Endothelial cell of umbilical vein (primary cell): ENCODE results near the gene JPH3. TPM values are rescaled to one million over a fixed set of nuclear protein-coding genes. Genes with fewer than 3 reads are reported as not detected.
A peak's percentile ranks its signal among the peaks of the same experiment; 100 is the strongest.

Experiments used
- BruUV-seq: library from RNA; stranded (reverse); fragments of 400-500 nt; replicated peaks from 2 replicates; lab custom pipeline; 2021; lab: Mats Ljungman, UMichigan
- CTCF ChIA-PET: fragments of 300-600, 350-600 bp; sonication (Branson Sonifier 250); formaldehyde crosslinking; loops from one replicate; lab custom pipeline; 2021; ENCODE audit warnings: antibody characterized with exemption, inconsistent platforms; lab: Charles Lee
- POLR2A ChIA-PET: fragments of 300-600, 350-600 bp; sonication (Branson Sonifier 250); formaldehyde crosslinking; loops from one replicate; lab custom pipeline; 2021; ENCODE audit warnings: antibody characterized with exemption, inconsistent platforms; lab: Charles Lee
- DNase-seq: peaks from one replicate; pipeline ENCODE4 v3.0.0-alpha.2; 2011; ENCODE audit warnings: low read depth, low spot score
- FAIRE-seq: peaks from 2 replicates; lab custom pipeline; 2011; peaks lifted over from hg19 to GRCh38; lab: Jason Lieb, UNC
- H2AFZ ChIP-seq: 2 replicates; pipeline ENCODE4 v1.6.0; 2012; ENCODE audit warnings: low read depth, low read length, control low read depth, inconsistent platforms
- H3K27ac ChIP-seq: 2 replicates; pipeline ENCODE4 v1.5.1; 2011; ENCODE audit warnings: low read depth, mild to moderate bottlenecking, control low read depth, low read length, moderate library complexity; ENCODE audit not compliant: insufficient read depth
- H3K27me3 ChIP-seq, 2 experiments: 2 replicates each; pipeline versions ENCODE4 v1.6.0 to v1.6.1; 2011; ENCODE audit warnings: low read length in 2 of 2, mixed read lengths in 1 of 2; ENCODE audit not compliant: control insufficient read depth in 2 of 2, insufficient read depth in 2 of 2
- H3K36me3 ChIP-seq, 2 experiments: 2 replicates in 1 of 2; 3 replicates in 1 of 2; pipeline ENCODE4 v1.5.1; 2011; ENCODE audit warnings: low read length in 2 of 2, mild to moderate bottlenecking in 1 of 2, moderate library complexity in 1 of 2; ENCODE audit not compliant: control insufficient read depth in 2 of 2, insufficient read depth in 2 of 2; ENCODE audit errors: extremely low read depth in 1 of 2
- H3K4me1 ChIP-seq: 3 replicates; pipeline ENCODE4 v1.5.1; 2011; ENCODE audit warnings: mild to moderate bottlenecking, low read length; ENCODE audit not compliant: control insufficient read depth, insufficient read depth; ENCODE audit errors: extremely low read depth
- H3K4me2 ChIP-seq: 2 replicates; pipeline ENCODE4 v1.6.1; 2011; ENCODE audit warnings: low read length, control low read depth, mixed read lengths; ENCODE audit not compliant: insufficient read depth
- H3K4me3 ChIP-seq, 3 experiments: fragments of 200-600 bp in 1 of 3; sonication (generic), shearing (Covaris generic) in 1 of 3; replicated peaks in 1 of 3; 2 replicates each; pipeline ENCODE4 v1.5.1; 2011 to 2016; ENCODE audit warnings: control low read depth in 3 of 3, low read length in 3 of 3, mild to moderate bottlenecking in 2 of 3, inconsistent platforms in 1 of 3, low read depth in 1 of 3, moderate library complexity in 1 of 3; ENCODE audit not compliant: insufficient read depth in 1 of 3
- H3K79me2 ChIP-seq: 2 replicates; pipeline ENCODE4 v1.6.0; 2012; ENCODE audit warnings: low read length, inconsistent platforms; ENCODE audit not compliant: control insufficient read depth, insufficient read depth
- H3K9ac ChIP-seq: replicated peaks from 2 replicates; pipeline ENCODE3; 2011; ENCODE audit warnings: low read length, control low read depth; ENCODE audit not compliant: insufficient read depth; ENCODE audit errors: extremely low read depth
- H3K9me1 ChIP-seq: replicated peaks from 3 replicates; pipeline ENCODE4 v1.6.0; 2011; ENCODE audit warnings: mild to moderate bottlenecking, low read length; ENCODE audit not compliant: control insufficient read depth, insufficient read depth; ENCODE audit errors: extremely low read depth
- H3K9me3 ChIP-seq: replicated peaks from 2 replicates; pipeline ENCODE4 v1.5.1; 2012; ENCODE audit warnings: low read length, inconsistent platforms; ENCODE audit not compliant: control insufficient read depth, insufficient read depth
- H4K20me1 ChIP-seq: replicated peaks from 2 replicates; pipeline ENCODE3; 2011; ENCODE audit warnings: mild to moderate bottlenecking, low read length; ENCODE audit not compliant: control insufficient read depth, insufficient read depth; ENCODE audit errors: extremely low read depth
- FOS ChIP-seq: IDR thresholded peaks from 2 replicates; pipeline ENCODE4 v1.6.1; 2011; ENCODE audit warnings: mild to moderate bottlenecking, low read length, moderate library complexity, borderline replicate concordance; ENCODE audit not compliant: insufficient read depth
- JUN ChIP-seq: IDR thresholded peaks from 2 replicates; pipeline ENCODE4 v1.6.1; 2011; ENCODE audit warnings: borderline replicate concordance, low read depth; ENCODE audit not compliant: insufficient read length, insufficient read depth
- MYC ChIP-seq: IDR thresholded peaks from one replicate; pipeline ENCODE4 v1.6.1; 2011; ENCODE audit warnings: mild to moderate bottlenecking, low read depth, low read length
- POLR2A ChIP-seq: IDR thresholded peaks from 2 replicates; pipeline ENCODE4 v1.6.1; 2012; ENCODE audit warnings: low read depth, mild to moderate bottlenecking, control low read depth, low read length
- POLR2AphosphoS5 ChIP-seq: IDR thresholded peaks from 2 replicates; pipeline ENCODE4 v1.6.1; 2012; ENCODE audit warnings: low read depth, mild to moderate bottlenecking, control low read depth, low read length, moderate library complexity; ENCODE audit not compliant: insufficient read depth
- dilution Hi-C: fragments of 300-500 bp; cut with MboI; formaldehyde crosslinking; loops from one replicate; pipeline ENCODE4 v1.15.0; 2019; ENCODE audit warnings: low sequenced_read_pairs; ENCODE audit not compliant: extremely low pct_ligation_motif_present
- intact Hi-C: fragments of 100-400 bp; cut with micrococcal nuclease; formaldehyde crosslinking; loops from one replicate; pipeline ENCODE4 v1.10.0; 2022
- polyA plus RNA-seq, 4 experiments: library from polyadenylated mRNA; depleted of rRNA in 3 of 4; stranded (reverse) in 3 of 4; unstranded in 1 of 4; fragments of >200 nt; gene quantifications; 2 replicates each; pipeline versions ENCODE4 v1.2.1 to v1.2.3, GENCODE V29; 2011 to 2012; ENCODE audit warnings: missing spikeins in 1 of 4
- total RNA-seq: library from RNA; stranded (reverse); gene quantifications from 2 replicates; pipeline ENCODE4 v1.2.3, GENCODE V29; 2021
- TF ChIP-seq, protein P1 (sequence below), 2 donors: IDR thresholded peaks; 1 replicate in 1 of 2; 2 replicates in 1 of 2; pipeline ENCODE4 v1.5.1; 2011; ENCODE audit warnings: low read length in 2 of 2, mild to moderate bottlenecking in 2 of 2, moderate library complexity in 2 of 2, control low read depth in 1 of 2, inconsistent platforms in 1 of 2, low read depth in 1 of 2; ENCODE audit not compliant: insufficient read depth in 1 of 2; ENCODE audit errors: extremely low read depth in 1 of 2
- TF ChIP-seq, protein P2 (sequence below): IDR thresholded peaks from 2 replicates; pipeline ENCODE4 v1.6.1; 2011; ENCODE audit not compliant: insufficient read depth, insufficient read length

The JPH3 gene
- total and polyA plus RNA-seq, 2 donors (not counting 3 experiments of a cell fraction or from before 2014, with no cell fraction given), result 0.22 to 0.30 TPM

DNA sequence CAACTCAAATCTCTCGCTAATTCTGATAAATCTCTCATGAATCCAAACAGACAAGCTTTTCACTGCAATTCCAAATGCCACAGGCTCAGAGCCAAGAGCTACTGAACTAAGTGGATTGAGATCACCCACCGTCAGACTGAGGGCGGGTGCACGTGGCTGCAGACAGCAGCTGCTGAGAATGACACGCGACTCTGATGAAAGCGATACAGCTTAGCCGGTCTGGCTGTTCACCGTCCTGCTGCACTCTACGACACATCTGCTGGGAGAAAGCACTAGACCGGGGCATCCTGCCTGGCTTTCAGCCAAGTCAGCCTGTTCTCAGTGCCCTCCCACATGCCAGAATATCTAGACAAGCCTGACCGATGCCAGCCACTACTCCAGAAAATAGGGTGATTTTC is 120.9 kb downstream of the JPH3 start:
- BruUV-seq, result no TSS peak
- Histone ChIP-seq H3K27me3 (no peaks in the 10 kb centered on the region), H3K9ac (no peak overlapping the region), H3K27ac (no peak overlapping the region), H3K4me2 (no peak overlapping the region), H3K36me3 (peaks cover 6 to 7% of the 10 kb centered on the region in 2 experiments), H3K9me1 (no peaks in the 10 kb centered on the region), H3K4me1 (peaks cover 6% of the 10 kb centered on the region), H3K4me3 (no peak overlapping the region), H3K9me3 (no peaks in the 10 kb centered on the region), H3K79me2 (no peaks in the 10 kb centered on the region), H2AFZ (no peak overlapping the region), H4K20me1 (no peaks in the 10 kb centered on the region)
- DNase-seq, result peak; percentile 88
- POLR2A ChIA-PET, result no interaction called here
- intact Hi-C loops (no loop called here), dilution Hi-C loops (no loop called here)
- peak; percentile 93 for FAIRE-seq
- CTCF ChIA-PET, result interaction anchor here (0.7 to 1.4 kb wide), 8 partner anchors 12 to 148 kb away, joined by 3 to 15 read pairs (median 3); no protein-coding TSS in a partner anchor
- TF ChIP-seq, protein P1, sequence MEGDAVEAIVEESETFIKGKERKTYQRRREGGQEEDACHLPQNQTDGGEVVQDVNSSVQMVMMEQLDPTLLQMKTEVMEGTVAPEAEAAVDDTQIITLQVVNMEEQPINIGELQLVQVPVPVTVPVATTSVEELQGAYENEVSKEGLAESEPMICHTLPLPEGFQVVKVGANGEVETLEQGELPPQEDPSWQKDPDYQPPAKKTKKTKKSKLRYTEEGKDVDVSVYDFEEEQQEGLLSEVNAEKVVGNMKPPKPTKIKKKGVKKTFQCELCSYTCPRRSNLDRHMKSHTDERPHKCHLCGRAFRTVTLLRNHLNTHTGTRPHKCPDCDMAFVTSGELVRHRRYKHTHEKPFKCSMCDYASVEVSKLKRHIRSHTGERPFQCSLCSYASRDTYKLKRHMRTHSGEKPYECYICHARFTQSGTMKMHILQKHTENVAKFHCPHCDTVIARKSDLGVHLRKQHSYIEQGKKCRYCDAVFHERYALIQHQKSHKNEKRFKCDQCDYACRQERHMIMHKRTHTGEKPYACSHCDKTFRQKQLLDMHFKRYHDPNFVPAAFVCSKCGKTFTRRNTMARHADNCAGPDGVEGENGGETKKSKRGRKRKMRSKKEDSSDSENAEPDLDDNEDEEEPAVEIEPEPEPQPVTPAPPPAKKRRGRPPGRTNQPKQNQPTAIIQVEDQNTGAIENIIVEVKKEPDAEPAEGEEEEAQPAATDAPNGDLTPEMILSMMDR (IDR thresholded peaks at IDR 0.05; ENCODE audit: extremely low read depth in 1 of 2, insufficient read depth in 1 of 2, low read depth in 1 of 2, low read length in 2 of 2), result no peak
- TF ChIP-seq POLR2AphosphoS5 (peak; percentile 25), POLR2A (no peak), JUN (no peak), FOS (no peak), MYC (peak; percentile 60)
- TF ChIP-seq, protein P2, sequence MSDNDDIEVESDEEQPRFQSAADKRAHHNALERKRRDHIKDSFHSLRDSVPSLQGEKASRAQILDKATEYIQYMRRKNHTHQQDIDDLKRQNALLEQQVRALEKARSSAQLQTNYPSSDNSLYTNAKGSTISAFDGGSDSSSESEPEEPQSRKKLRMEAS, result peak; percentile 81
